ENCODE results near the gene ZNF423. TPM values are rescaled to one million over a fixed set of nuclear protein-coding genes. Genes with fewer than 3 reads are reported as not detected.

ZNF423 gene
- polyA plus RNA-seq, 1 of the 3 experiments (the other 2 are of a cell fraction), result 1.2 TPM

DNA sequence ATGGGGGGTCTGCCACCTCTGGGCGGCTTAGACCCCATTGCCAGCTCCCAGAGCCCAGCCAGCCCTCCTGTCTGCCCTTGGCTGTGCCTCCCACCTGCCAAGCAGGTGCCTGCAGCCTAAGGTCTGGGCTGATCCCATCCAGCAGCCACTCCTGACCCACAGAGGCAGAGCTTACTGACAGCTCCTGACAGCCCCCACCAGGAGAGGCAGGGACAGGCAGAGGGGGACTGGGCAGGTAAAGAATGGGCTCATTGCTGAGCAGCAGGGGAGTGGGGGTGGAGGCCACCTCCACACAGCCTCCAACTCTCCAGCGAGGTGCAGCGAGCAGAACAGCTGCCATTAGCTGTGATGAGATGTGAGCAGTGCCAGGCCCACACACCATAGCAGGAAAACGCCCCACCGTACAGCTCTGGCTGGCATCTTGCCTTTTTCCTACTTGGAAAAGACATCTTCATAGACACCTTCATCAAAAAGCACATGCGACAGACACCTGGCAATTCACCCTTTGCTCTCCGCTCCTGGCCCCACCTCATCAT, 317.9 kb downstream of the ZNF423 start (continued):
- TF ChIP-seq, protein P1, sequence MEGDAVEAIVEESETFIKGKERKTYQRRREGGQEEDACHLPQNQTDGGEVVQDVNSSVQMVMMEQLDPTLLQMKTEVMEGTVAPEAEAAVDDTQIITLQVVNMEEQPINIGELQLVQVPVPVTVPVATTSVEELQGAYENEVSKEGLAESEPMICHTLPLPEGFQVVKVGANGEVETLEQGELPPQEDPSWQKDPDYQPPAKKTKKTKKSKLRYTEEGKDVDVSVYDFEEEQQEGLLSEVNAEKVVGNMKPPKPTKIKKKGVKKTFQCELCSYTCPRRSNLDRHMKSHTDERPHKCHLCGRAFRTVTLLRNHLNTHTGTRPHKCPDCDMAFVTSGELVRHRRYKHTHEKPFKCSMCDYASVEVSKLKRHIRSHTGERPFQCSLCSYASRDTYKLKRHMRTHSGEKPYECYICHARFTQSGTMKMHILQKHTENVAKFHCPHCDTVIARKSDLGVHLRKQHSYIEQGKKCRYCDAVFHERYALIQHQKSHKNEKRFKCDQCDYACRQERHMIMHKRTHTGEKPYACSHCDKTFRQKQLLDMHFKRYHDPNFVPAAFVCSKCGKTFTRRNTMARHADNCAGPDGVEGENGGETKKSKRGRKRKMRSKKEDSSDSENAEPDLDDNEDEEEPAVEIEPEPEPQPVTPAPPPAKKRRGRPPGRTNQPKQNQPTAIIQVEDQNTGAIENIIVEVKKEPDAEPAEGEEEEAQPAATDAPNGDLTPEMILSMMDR (IDR thresholded peaks at IDR 0.05), result no peak
- no peak for TF ChIP-seq RFX5 (IDR thresholded peaks at IDR 0.05; ENCODE audit: low read length)
- no peak for TF ChIP-seq TAF1 (IDR thresholded peaks at IDR 0.05; ENCODE audit: borderline replicate concordance, low read depth, low read length)
- TF ChIP-seq GATA2 (CRISPR knock-in tag; IDR thresholded peaks at IDR 0.05), result no peak
- no peak for TF ChIP-seq GABPA (IDR thresholded peaks at IDR 0.05; ENCODE audit: low read depth)
- no peak for TF ChIP-seq NRF1 (IDR thresholded peaks at IDR 0.05; ENCODE audit: low read depth, low read length)
- TF ChIP-seq JUND (IDR thresholded peaks at IDR 0.05), result no peak
- no peak for TF ChIP-seq POLR2AphosphoS5 (IDR thresholded peaks at IDR 0.05; ENCODE audit: low read depth, low read length)
- TF ChIP-seq, protein P2, sequence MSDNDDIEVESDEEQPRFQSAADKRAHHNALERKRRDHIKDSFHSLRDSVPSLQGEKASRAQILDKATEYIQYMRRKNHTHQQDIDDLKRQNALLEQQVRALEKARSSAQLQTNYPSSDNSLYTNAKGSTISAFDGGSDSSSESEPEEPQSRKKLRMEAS (IDR thresholded peaks at IDR 0.05; ENCODE audit: low read depth), result no peak
- TF ChIP-seq MEF2A (IDR thresholded peaks at IDR 0.05; ENCODE audit: borderline replicate concordance, low read depth), result no peak
- TF ChIP-seq RAD21 (IDR thresholded peaks at IDR 0.05; ENCODE audit: low read length), result no peak

DNA sequence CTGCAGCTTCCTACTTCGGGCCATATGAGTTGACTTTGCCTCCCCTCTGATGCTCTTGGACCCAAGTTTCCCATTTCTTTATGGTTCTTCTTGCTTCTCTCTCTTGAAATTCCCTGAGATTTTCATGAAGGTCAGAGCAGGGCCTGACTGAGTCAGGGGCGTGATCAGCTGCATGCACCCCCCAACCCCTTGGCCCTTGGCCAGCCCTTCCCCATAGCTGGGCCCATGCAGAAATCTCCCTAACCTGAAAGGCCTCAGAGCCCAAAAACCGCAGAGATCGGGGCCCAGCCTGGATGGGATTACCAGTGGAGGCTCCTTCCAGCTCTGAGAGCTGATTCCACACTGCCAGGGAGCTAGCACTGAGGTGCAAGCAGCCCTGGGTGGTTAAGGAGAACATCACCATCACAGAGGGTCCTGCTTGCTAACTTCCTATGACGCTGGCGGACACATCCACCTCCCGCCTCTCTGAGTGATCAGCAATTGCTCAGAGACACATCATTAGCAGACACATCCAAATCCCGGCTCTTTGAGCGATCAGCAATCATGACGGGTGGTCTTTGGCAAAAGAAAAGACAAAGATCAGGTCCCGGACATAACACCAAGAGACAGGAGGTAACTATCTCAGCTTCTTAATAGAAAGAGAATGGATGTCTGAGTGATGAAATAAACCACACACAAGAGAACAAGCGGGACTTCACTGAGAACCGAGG, 320.9 kb downstream of the ZNF423 start:
- no peaks in the 10 kb centered on the region for H3K36me3 ChIP-seq (replicated peaks in 1 of 2; ENCODE audit: control insufficient read depth in 1 of 2, insufficient read depth in 2 of 2, low read length in 1 of 2)
- H3K4me3 ChIP-seq (ENCODE audit: low read depth in 2 of 2, low read length in 1 of 2), result no peak overlapping the region
- no peaks in the 10 kb centered on the region for H3K79me2 ChIP-seq (ENCODE audit: insufficient read depth)
- CTCF ChIA-PET, result interaction anchor here (1.2 to 1.5 kb wide), 2 partner anchors 57 to 322 kb away, joined by 3 to 5 read pairs; no protein-coding TSS in a partner anchor
- H3K9ac ChIP-seq, result no peak overlapping the region
- no peaks in the 10 kb centered on the region for H3K9me2 ChIP-seq
- H3K4me2 ChIP-seq, result no peak overlapping the region
- POLR2A ChIA-PET, result interaction anchor here (0.6 kb wide), 1 partner anchor 17 kb away, joined by 3 read pairs; no protein-coding TSS in a partner anchor
- H3K4me1 ChIP-seq (ENCODE audit: control insufficient read depth in 1 of 2, insufficient read depth in 2 of 2, low read depth in 1 of 2, low read length in 1 of 2), result peaks cover 0 to 61% of the 10 kb centered on the region in 2 experiments; a peak in 1 of 4 replicates
- H3K9me3 ChIP-seq, result no peaks in the 10 kb centered on the region
- H3K27ac ChIP-seq (ENCODE audit: low read depth in 2 of 2, low read length in 1 of 2), result no peak overlapping the region; a peak in 1 of 4 replicates
- H2AFZ ChIP-seq (ENCODE audit: low read depth), result no peak overlapping the region
- no peaks in the 10 kb centered on the region for H4K20me1 ChIP-seq (ENCODE audit: insufficient read depth)
- DNase-seq, result no peak
- TF ChIP-seq POLR2AphosphoS5 (IDR thresholded peaks at IDR 0.05; ENCODE audit: low read depth, low read length), result no peak
- TF ChIP-seq SIN3A (IDR thresholded peaks at IDR 0.05; ENCODE audit: borderline replicate concordance, low read depth, low read length), result no peak
- TF ChIP-seq, protein P3, sequence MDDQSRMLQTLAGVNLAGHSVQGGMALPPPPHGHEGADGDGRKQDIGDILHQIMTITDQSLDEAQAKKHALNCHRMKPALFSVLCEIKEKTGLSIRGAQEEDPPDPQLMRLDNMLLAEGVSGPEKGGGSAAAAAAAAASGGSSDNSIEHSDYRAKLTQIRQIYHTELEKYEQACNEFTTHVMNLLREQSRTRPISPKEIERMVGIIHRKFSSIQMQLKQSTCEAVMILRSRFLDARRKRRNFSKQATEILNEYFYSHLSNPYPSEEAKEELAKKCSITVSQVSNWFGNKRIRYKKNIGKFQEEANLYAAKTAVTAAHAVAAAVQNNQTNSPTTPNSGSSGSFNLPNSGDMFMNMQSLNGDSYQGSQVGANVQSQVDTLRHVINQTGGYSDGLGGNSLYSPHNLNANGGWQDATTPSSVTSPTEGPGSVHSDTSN (IDR thresholded peaks at IDR 0.05), result no peak
- no peak for TF ChIP-seq EP300 (IDR thresholded peaks at IDR 0.05; ENCODE audit: borderline replicate concordance in 1 of 2, low read depth in 1 of 2, low read length in 1 of 2)
- no peak for TF ChIP-seq NFIC (IDR thresholded peaks at IDR 0.05; ENCODE audit: borderline replicate concordance)
- TF ChIP-seq ELF1 (IDR thresholded peaks at IDR 0.05), result no peak
- TF ChIP-seq, protein P1 (IDR thresholded peaks at IDR 0.05), result no peak
- TF ChIP-seq RXRA (IDR thresholded peaks at IDR 0.05; ENCODE audit: borderline replicate concordance, low read depth), result no peak
- no peak for TF ChIP-seq JUND (IDR thresholded peaks at IDR 0.05)
- H3F3A ChIP-seq (replicated peaks; ENCODE audit: insufficient read depth), result no peaks in the 10 kb centered on the region
- H3K27me3 ChIP-seq (ENCODE audit: insufficient read depth), result no peaks in the 10 kb centered on the region
- WGBS (ENCODE audit: low lambda C conversion rate), result 63% methylated on average over 12 of the region's 13 CpGs
